Upper lobe of right lung (tissue), 1 donor: ENCODE data around the gene PROK1. TPM values are rescaled to one million over a fixed set of nuclear protein-coding genes. Genes with fewer than 3 reads are reported as not detected.
"Not testable (repeated sequence)": the region's sequence is repeated elsewhere in the genome, so short reads cannot be mapped to it uniquely, and the experiment has no call there.

Source experiments
- ATAC-seq: fragments of 200-7000 bp; cut with Tn5 transposase; one replicate; pipeline ENCODE4 v1.9.1; 2020; ENCODE audit warnings: mild to moderate bottlenecking, moderate library complexity
- DNase-seq: peaks from one replicate; pipeline ENCODE4 v3.0.0-alpha.2; 2020
- H3K27ac ChIP-seq: fragments of 200-600 bp; one replicate; pipeline ENCODE4 v1.8.0; 2022
- H3K27me3 ChIP-seq: fragments of 200-600 bp; one replicate; pipeline ENCODE4 v1.8.0; 2022; ENCODE audit warnings: mild to moderate bottlenecking
- H3K36me3 ChIP-seq: fragments of 200-600 bp; one replicate; pipeline ENCODE4 v1.8.0; 2022
- H3K4me1 ChIP-seq: fragments of 200-600 bp; one replicate; pipeline ENCODE4 v1.8.0; 2022
- H3K4me3 ChIP-seq: fragments of 200-600 bp; one replicate; pipeline ENCODE4 v1.8.0; 2022; ENCODE audit warnings: mild to moderate bottlenecking
- H3K9me3 ChIP-seq: fragments of 200-600 bp; one replicate; pipeline ENCODE4 v1.8.0; 2022
- intact Hi-C: fragments of 100-400 bp; cut with DNase I; formaldehyde crosslinking; loops from one replicate; pipeline ENCODE4 v1.11.0; 2022
- total RNA-seq: library from RNA; stranded (reverse); fragmentation: NEBNext Ultra II Directional; extraction: Animal tissue kit (Norgen Biotek cat#: 25700); gene quantifications from one replicate; pipeline ENCODE4 v1.2.1, GENCODE V29; 2021
- TF ChIP-seq, protein P1 (sequence below): fragments of 200-600 bp; IDR thresholded peaks from one replicate; pipeline ENCODE4 v1.8.0; 2022; ENCODE audit warnings: antibody characterized with exemption
- donor health status: DM: no; HTN: yes; CAD: no; lungs with severe emphysema.

Gene PROK1
- total RNA-seq, 1 donor from 2014 or later = 0.41 TPM

DNA sequence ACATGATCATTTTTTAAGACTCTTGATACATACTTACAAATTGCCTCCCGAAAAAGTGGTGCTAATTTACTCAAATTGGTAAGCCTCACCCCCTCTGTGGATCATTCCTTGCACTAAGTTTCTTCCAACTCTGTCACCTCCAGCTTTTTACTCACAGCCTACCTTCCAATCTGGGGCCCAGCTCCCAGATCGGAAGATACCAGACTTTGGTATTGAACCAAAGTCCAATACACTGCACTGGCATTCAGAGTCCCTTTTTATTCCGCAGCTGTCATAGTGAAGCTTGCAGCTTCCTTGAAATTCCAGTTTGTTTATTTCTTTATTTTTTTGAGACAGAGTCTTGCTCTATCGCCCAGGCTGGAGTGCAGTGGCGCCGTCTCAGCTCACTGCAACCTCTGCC lies 41.6 kb upstream of the PROK1 start:
- TF ChIP-seq, protein P1, sequence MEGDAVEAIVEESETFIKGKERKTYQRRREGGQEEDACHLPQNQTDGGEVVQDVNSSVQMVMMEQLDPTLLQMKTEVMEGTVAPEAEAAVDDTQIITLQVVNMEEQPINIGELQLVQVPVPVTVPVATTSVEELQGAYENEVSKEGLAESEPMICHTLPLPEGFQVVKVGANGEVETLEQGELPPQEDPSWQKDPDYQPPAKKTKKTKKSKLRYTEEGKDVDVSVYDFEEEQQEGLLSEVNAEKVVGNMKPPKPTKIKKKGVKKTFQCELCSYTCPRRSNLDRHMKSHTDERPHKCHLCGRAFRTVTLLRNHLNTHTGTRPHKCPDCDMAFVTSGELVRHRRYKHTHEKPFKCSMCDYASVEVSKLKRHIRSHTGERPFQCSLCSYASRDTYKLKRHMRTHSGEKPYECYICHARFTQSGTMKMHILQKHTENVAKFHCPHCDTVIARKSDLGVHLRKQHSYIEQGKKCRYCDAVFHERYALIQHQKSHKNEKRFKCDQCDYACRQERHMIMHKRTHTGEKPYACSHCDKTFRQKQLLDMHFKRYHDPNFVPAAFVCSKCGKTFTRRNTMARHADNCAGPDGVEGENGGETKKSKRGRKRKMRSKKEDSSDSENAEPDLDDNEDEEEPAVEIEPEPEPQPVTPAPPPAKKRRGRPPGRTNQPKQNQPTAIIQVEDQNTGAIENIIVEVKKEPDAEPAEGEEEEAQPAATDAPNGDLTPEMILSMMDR = no peak
- ATAC-seq (no peak), DNase-seq (no peak)
- H3K27ac ChIP-seq = no peak overlapping the region
- H3K27me3 ChIP-seq = no peaks in the 10 kb centered on the region
- H3K4me3 ChIP-seq = no peak overlapping the region
- H3K4me1 ChIP-seq = peaks cover 11% of the 10 kb centered on the region
- no peaks in the 10 kb centered on the region for H3K9me3 ChIP-seq
- peaks cover 16% of the 10 kb centered on the region for H3K36me3 ChIP-seq
- intact Hi-C loops = no loop called here

DNA sequence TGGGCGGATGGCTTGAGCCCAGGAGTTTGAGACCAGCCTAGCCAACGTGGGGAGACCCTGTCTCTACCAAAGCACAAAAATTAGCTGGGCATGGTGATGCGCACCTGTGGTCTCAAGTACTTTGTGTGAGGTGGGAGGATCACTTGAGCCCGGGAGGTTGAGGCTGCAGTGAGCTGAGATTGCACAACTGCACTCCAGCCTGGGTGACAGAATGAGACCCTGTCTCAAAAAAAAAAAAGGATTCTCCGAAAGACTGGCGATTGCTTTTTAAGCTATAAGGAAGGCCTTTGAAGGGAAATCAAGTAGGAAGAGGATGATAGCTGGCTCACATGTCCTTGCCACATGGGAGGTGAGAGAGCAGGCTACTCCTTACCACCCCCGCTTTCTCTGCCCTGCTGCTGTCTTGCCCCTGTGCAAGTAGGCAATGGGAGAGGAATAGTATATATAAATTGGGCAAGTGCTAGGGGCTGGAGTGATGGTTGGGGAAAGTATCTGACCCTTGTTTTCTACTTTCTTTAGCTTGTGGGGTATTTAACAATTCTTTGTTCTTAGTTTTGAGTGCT lies 39.7 kb upstream of the PROK1 start:
- no peaks in the 10 kb centered on the region for H3K36me3 ChIP-seq
- intact Hi-C loops = no loop called here
- no peak overlapping the region for H3K4me3 ChIP-seq
- H3K27ac ChIP-seq = no peak overlapping the region
- no peak for ATAC-seq
- H3K9me3 ChIP-seq = no peaks in the 10 kb centered on the region
- H3K4me1 ChIP-seq = peaks cover 4% of the 10 kb centered on the region
- TF ChIP-seq, protein P1 = no peak
- DNase-seq = no peak
- H3K27me3 ChIP-seq = no peaks in the 10 kb centered on the region

DNA sequence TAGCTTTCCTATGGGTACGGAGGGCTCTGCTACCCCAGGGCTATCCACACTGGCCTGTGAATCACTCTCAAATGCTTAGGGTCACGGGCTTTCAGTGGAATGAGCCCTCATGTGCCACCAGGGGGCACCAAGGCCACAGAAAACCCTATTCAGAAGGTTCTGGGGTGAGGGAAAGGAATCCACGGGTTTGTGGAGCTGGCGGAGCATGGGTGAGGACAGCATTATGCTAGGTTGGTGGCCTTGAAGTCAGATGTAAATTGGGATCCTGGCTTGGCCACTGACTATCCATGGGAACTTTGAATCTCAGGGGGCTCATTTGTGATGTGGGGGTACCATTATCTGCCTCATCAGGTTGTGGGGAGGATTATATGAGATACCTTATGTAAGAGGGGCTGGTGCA lies 38.4 kb upstream of the PROK1 start:
- ATAC-seq (peak; percentile 89), DNase-seq (peak; percentile 85)
- intact Hi-C loops = no loop called here

DNA sequence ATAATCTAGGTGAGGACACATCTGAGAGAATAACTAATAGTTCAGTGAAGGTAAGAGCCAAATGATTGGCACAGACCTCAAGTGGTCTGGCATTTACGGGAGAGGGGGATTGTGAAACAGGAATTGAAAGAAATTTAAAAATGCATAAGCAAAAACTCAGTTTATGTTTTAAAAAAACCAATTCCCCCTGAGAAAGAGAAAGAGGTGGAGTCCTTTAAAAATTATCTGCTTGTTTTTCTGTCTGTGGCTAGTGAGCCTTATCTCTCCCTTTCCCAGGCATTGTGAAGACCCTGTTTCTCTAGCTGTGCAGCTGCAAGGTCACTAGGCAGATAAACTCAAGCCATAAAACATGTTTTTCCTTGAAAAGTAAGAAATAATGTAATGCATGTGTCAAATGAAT lies 37.9 kb upstream of the PROK1 start:
- intact Hi-C loops, ATAC-seq: not testable (repeated sequence)

More for the DNA sequence above, 38.4 kb upstream of the PROK1 start:
- TF ChIP-seq, protein P1 = peak; percentile 79
- H3K36me3 ChIP-seq = no peaks in the 10 kb centered on the region
- no peaks in the 10 kb centered on the region for H3K27me3 ChIP-seq
- H3K4me1 ChIP-seq = no peaks in the 10 kb centered on the region
- no peak overlapping the region for H3K4me3 ChIP-seq
- no peaks in the 10 kb centered on the region for H3K9me3 ChIP-seq
- no peak overlapping the region for H3K27ac ChIP-seq

DNA sequence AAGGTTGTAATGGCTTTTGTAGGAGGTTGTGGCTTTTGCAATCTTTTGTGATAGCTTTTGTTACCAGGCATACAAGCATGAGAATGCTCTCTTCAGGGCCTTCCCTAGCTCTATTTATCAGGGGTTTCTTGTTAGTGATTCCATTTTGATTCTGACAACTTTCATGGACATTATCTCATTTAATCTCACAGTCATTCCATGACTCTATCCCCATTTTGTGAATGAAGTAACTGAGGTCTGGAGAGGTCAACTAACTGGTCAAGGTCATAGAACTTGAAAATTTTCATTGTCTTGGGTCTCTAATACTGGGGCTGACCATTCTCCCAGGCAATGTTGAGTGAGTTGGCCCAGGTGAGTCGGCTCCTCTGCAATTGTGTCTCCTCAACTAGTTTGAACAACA lies 32.2 kb upstream of the PROK1 start:
- intact Hi-C loops = no loop called here
- no peaks in the 10 kb centered on the region for H3K36me3 ChIP-seq
- no peak overlapping the region for H3K4me3 ChIP-seq
- H3K9me3 ChIP-seq = no peaks in the 10 kb centered on the region
- ATAC-seq (no peak), DNase-seq (no peak)
- TF ChIP-seq, protein P1 = no peak
- H3K4me1 ChIP-seq = no peaks in the 10 kb centered on the region
- no peak overlapping the region for H3K27ac ChIP-seq
- no peaks in the 10 kb centered on the region for H3K27me3 ChIP-seq

More for the DNA sequence above, 37.9 kb upstream of the PROK1 start:
- not testable (repeated sequence) for H3K4me1 ChIP-seq, H3K27me3 ChIP-seq, H3K27ac ChIP-seq, H3K4me3 ChIP-seq, DNase-seq, H3K9me3 ChIP-seq, H3K36me3 ChIP-seq

DNA sequence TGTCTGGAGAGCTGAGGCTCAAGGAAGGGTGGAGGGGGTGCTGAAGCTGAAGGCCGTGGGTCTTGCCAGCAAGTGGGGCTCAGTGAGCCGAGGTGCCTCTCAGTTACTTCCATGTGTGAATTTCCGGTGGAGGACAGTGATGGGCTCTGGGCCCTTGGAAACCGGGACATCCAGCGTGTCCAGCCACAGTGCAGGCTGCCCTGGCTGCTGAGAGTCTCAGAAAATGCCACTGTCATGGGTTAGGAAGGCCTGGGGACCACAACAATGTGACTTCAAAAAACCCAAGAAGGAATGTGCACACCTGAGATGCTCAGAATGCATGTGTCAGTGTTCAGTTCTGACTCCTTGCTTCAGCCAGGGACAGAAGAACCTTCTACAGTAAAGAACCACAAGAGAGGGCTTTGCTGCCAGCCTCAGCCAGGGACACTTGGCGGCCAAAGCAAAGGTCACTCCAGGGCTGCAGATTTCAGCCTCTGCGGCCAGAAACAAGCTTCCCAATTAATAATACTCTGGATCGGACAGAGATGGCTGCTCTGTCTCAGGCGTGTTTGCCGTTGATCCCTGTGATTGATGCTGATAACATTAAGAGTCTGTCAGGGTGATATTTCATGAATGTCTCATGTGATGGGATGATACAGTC lies 30.8 kb upstream of the PROK1 start:
- DNase-seq (no peak), ATAC-seq (no peak)
- TF ChIP-seq, protein P1 = no peak

More for the DNA sequence above, 30.8 kb upstream of the PROK1 start:
- no peak overlapping the region for H3K27ac ChIP-seq
- H3K4me1 ChIP-seq = peaks cover 5% of the 10 kb centered on the region
- intact Hi-C loops = no loop called here
- H3K9me3 ChIP-seq = no peaks in the 10 kb centered on the region
- no peak overlapping the region for H3K4me3 ChIP-seq
- no peaks in the 10 kb centered on the region for H3K27me3 ChIP-seq
- no peaks in the 10 kb centered on the region for H3K36me3 ChIP-seq
